CD4-positive, alpha-beta T cell treated with Interleukin-21 for 1 hour (primary cell): ENCODE results near the gene CNNM4.

Experiments
- DNase-seq: peaks from one replicate; pipeline ENCODE4 v3.0.0-alpha.2; 2020

Gene CNNM4

DNA sequence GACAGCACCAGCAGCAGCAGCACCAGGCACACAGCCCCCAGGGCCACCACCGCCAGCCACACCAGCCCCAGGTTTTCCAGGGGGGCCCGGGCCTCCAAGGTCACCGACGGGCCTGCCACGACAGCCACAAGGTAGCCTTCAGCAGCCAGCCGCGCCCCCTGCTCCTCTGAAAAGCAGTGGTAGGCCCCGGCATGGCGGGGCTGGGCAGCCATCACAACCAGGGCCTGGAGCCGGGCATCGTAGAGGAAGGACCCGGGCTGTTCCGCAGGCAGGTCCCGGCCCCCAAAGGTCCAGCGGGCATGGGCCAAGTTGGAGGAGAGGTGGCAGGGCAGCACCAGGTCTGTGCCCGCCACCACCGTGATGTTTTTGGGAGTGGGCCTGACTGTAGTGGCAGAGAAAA is 100.4 kb downstream of the CNNM4 start:
- no peak for DNase-seq
